T-cell (primary cell): ENCODE measurements around the gene ZSWIM4. TPM values are rescaled to one million over a fixed set of nuclear protein-coding genes. Genes with fewer than 3 reads are reported as not detected.
A peak's percentile ranks its signal among the peaks of the same experiment; 100 is the strongest.

Experiments
- ATAC-seq, 4 experiments: fragments of 200-7000 bp in 3 of 4; fragments of 150-1000 bp in 1 of 4; cut with Tn5 transposase; replicated peaks in 1 of 4; 1 replicate in 3 of 4; 2 replicates in 1 of 4; pipeline ENCODE4 v1.10.0; 2021; ENCODE audit warnings: moderate library complexity in 3 of 4, mild to moderate bottlenecking in 2 of 4, moderate number of reproducible peaks in 1 of 4
- CTCF ChIA-PET, 2 donors: fragments of 300-600 bp; sonication (Branson Sonifier 250); formaldehyde crosslinking; loops; one replicate each; lab custom pipeline; 2022; ENCODE audit warnings: antibody characterized with exemption in 2 of 2; lab: Charles Lee
- POLR2A ChIA-PET, 2 donors: fragments of 300-600 bp; sonication (Branson Sonifier 250); formaldehyde crosslinking; loops; one replicate each; lab custom pipeline; 2022; ENCODE audit warnings: antibody characterized with exemption in 2 of 2; lab: Charles Lee
- DNase-seq, 35 experiments: peaks; one replicate each; pipeline versions ENCODE4 v3.0.0 to v3.0.0-alpha.2; 2013 to 2023
- H3K27ac ChIP-seq: one replicate; pipeline ENCODE4 v1.5.1; 2013; ENCODE audit warnings: low read length
- H3K27me3 ChIP-seq, 2 experiments: replicated peaks in 1 of 2; 1 replicate in 1 of 2; 2 replicates in 1 of 2; pipeline versions ENCODE4 v1.6.1 to v1.7.0; 2013; ENCODE audit warnings: low read length in 1 of 2, mixed read lengths in 1 of 2; ENCODE audit not compliant: control insufficient read depth in 2 of 2, insufficient read depth in 2 of 2; ENCODE audit errors: extremely low read depth in 1 of 2
- H3K36me3 ChIP-seq, 2 donors: 1 replicate in 1 of 2; 2 replicates in 1 of 2; pipeline versions ENCODE4 v1.6.1 to v1.7.0; 2013; ENCODE audit warnings: low read length in 1 of 2; ENCODE audit not compliant: control insufficient read depth in 2 of 2, insufficient read depth in 1 of 2; ENCODE audit errors: extremely low read depth in 1 of 2
- H3K4me1 ChIP-seq, 2 experiments: 1 replicate in 1 of 2; 2 replicates in 1 of 2; pipeline versions ENCODE4 v1.6.1 to v1.7.0; 2013; ENCODE audit warnings: low read length in 2 of 2, mixed read lengths in 1 of 2; ENCODE audit not compliant: insufficient read depth in 2 of 2, control insufficient read depth in 1 of 2; ENCODE audit errors: extremely low read depth in 1 of 2
- H3K4me3 ChIP-seq, 2 donors: 1 replicate in 1 of 2; 2 replicates in 1 of 2; pipeline versions ENCODE4 v1.5.1 to v1.7.0; 2013; ENCODE audit warnings: mild to moderate bottlenecking in 2 of 2, low read length in 1 of 2, moderate library complexity in 1 of 2; ENCODE audit not compliant: control insufficient read depth in 1 of 2; ENCODE audit errors: extremely low read depth in 1 of 2
- H3K9me3 ChIP-seq: 2 replicates; pipeline ENCODE4 v1.7.0; 2013
- H3K27ac Mint-ChIP-seq, 2 donors: one replicate each; pipeline ENCODE4 v1.8.0; 2020 to 2021; ENCODE audit warnings: mild to moderate bottlenecking in 2 of 2, mixed read lengths in 2 of 2
- H3K27me3 Mint-ChIP-seq, 2 donors: one replicate each; pipeline ENCODE4 v1.8.0; 2021 to 2022; ENCODE audit warnings: mixed read lengths in 2 of 2
- H3K36me3 Mint-ChIP-seq: one replicate; pipeline ENCODE4 v1.8.0; 2021; ENCODE audit warnings: mixed read lengths
- H3K4me1 Mint-ChIP-seq, 3 donors: one replicate each; pipeline ENCODE4 v1.8.0; 2020 to 2022; ENCODE audit warnings: mixed read lengths in 3 of 3, mild to moderate bottlenecking in 1 of 3
- H3K4me3 Mint-ChIP-seq, 3 donors: one replicate each; pipeline ENCODE4 v1.8.0; 2020 to 2022; ENCODE audit warnings: mild to moderate bottlenecking in 3 of 3, mixed read lengths in 3 of 3, moderate library complexity in 3 of 3
- H3K9me3 Mint-ChIP-seq, 3 donors: one replicate each; pipeline ENCODE4 v1.8.0; 2020 to 2022; ENCODE audit warnings: mixed read lengths in 3 of 3
- WGBS: methylation state at CpG from one replicate; pipeline ENCODE4 v1.1.5; 2013; ENCODE audit warnings: missing lambda C conversion rate; ENCODE audit not compliant: insufficient coverage; 5-methylcytosine and 5-hydroxymethylcytosine counted together
- total RNA-seq, 35 experiments: library from RNA in 6 of 35; stranded (reverse) in 6 of 35; fragments of 120-200 nt in 1 of 35; gene quantifications; one replicate each; pipeline versions ENCODE4 v1.2.1 to v1.2.4 and lab custom pipeline; 2013 to 2026

Gene ZSWIM4
- total RNA-seq, 5 donors from 2014 or later (not counting 1 experiment from before 2014, with no cell fraction given): 5.4 to 9.8 (median 9.0) TPM

DNA sequence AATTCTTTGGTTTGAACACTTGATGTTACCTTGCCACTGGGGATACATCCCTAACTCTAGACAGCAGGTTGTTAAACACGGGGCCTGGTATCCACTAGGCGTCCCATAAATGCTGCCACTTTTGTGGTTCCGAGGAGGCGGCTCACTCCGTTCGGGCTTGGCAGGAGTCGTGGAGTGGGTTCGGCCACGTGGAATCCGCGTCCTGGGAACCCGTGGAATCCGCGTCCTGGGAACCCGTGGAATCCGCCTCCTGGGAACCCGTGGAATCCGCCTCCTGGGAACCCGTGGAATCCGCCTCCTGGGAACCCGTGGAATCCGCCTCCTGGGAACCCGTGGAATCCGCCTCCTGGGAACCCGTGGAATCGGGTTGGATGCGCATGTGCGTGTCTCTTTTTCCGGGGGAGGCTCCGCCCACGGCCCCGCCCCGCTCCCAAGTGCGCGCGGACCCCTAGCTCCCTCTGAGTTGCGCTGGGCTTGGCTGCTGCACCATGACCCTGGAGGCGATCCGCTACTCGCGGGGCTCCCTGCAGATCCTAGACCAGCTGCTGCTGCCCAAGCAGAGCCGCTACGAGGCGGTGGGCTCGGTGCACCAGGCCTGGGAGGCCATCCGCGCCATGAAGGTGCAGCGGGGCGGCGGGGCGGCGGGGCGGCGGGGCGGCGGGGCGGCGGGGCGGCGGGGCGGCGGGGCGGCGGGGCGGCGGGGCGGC, 31.0 kb upstream of the ZSWIM4 start, which contains the start of gene MRI1:
Gene MRI1, plus strand, starts transcription at position 422 of the 707 bp plus-strand sequence. Its CDS starts 67 bp downstream, at position 489.
- Mint-ChIP-seq H3K4me3 (peak within 1 kb of the TSS; percentile 83 to 93 (median 84)), H3K9me3 (no peaks in the 10 kb centered on the region), H3K36me3 (peaks cover 9% of the 10 kb centered on the region), H3K27me3 (no peaks in the 10 kb centered on the region), H3K4me1 (peaks cover 16 to 22% (median 19%) of the 10 kb centered on the region in 3 donors), H3K27ac (peak within 1 kb of the TSS; percentile 85 to 92)
- ATAC-seq: peak; percentile 84 to 88 (median 86)
- 19% methylated on average over 42 of the region's 67 CpGs for WGBS
- Histone ChIP-seq H3K4me3 (peak within 1 kb of the TSS; percentile 71), H3K27ac (peak within 1 kb of the TSS; percentile 48), H3K27me3 (no peaks in the 10 kb centered on the region), H3K36me3 (peaks cover 15 to 33% of the 10 kb centered on the region in 2 donors), H3K4me1 (peaks cover 0 to 26% of the 10 kb centered on the region in 2 experiments), H3K9me3 (no peaks in the 10 kb centered on the region)
- ChIA-PET CTCF (no interaction called here), POLR2A (interaction anchor here in 1 of 2 donors (0.5 to 0.6 kb wide), 2 partner anchors 77 to 331 kb away, joined by 5 to 9 read pairs; no protein-coding TSS in a partner anchor)
- peak in 30 of 35 experiments; percentile 15 to 77 (median 43) for DNase-seq

DNA sequence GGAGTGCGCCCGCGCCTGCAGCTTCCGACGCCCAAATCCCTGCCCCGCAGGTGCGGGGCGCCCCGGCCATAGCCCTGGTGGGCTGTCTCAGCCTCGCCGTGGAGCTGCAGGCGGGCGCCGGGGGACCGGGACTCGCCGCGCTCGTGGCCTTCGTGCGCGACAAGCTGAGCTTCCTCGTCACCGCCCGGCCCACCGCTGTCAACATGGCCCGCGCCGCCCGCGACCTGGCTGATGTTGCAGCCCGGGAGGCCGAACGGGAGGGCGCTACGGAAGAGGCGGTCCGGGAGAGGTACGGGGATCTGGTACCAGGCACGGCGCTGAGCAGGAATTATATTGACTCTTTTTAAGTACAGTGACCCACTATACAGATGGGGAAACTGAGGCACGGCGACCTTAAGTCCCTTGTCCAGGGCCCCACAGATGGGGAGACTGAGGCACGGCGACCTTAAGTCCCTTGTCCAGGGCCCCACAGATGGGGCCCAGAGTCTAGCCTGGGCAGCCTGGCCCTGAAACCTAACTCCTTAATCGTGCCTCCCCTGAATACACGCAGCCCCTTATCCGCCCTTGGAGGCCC, 30.3 kb upstream of the ZSWIM4 start:
- peak overlapping the region; percentile 83 to 93 (median 84) for H3K4me3 Mint-ChIP-seq
- WGBS: 7% methylated on average over 47 of the region's 48 CpGs
- Histone ChIP-seq H3K36me3 (peaks cover 19 to 35% of the 10 kb centered on the region in 2 donors), H3K27ac (peak overlapping the region; percentile 29), H3K27me3 (no peaks in the 10 kb centered on the region), H3K4me1 (peaks cover 0 to 26% of the 10 kb centered on the region in 2 experiments), H3K4me3 (peak overlapping the region; percentile 54 to 71), H3K9me3 (no peaks in the 10 kb centered on the region)
- peaks cover 9% of the 10 kb centered on the region for H3K36me3 Mint-ChIP-seq
- peak overlapping the region; percentile 84 to 85 for H3K27ac Mint-ChIP-seq
- peaks cover 16 to 22% (median 19%) of the 10 kb centered on the region in 3 donors for H3K4me1 Mint-ChIP-seq
- CTCF ChIA-PET: no interaction called here
- no peaks in the 10 kb centered on the region for H3K9me3 Mint-ChIP-seq
- DNase-seq (peak in 23 of 35 experiments; percentile 19 to 60 (median 35)), ATAC-seq (peak; percentile 69 to 77 (median 74))
- no peaks in the 10 kb centered on the region for H3K27me3 Mint-ChIP-seq
- POLR2A ChIA-PET: interaction anchor here (0.5 to 0.7 kb wide), 3 partner anchors 9 to 331 kb away, joined by 3 to 9 read pairs (median 5); partner anchors contain the start of gene C19orf53 (in 1 of the 2)

DNA sequence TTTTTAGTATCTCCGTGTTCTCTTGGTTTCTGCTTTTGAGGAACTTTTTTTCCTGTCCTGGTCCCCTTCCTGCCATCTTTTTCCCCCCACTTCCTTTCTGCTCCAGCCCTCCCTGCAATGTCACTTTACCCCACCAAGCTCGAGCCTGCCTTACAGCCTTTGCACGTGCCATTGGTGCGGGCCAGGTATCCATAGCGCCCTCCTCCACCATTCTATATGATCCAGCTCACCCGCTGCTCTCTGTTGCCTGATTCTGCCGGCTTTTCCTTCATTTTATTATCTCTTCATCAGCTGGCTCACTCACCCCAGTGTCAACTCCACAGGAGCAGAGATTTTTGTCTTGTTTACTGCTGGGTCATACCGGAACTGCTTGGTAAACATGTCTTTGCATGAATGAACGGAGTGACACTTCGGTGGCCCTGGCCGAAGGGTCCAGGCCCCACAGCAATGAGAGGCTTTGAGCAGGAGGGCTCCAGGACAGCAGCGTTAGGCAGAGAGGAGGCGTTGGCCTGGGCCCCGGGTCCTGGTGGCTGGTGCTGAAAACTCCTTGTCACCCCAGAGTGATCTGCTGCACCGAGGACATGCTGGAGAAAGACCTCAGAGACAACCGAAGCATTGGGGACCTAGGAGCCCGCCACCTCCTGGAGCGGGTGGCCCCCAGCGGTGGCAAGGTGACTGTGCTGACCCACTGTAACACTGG, 29.7 kb upstream of the ZSWIM4 start:
- peaks cover 16 to 22% (median 19%) of the 10 kb centered on the region in 3 donors for H3K4me1 Mint-ChIP-seq
- peaks cover 9% of the 10 kb centered on the region for H3K36me3 Mint-ChIP-seq
- Histone ChIP-seq H3K4me3 (peak overlapping the region; percentile 54 to 71), H3K27ac (peak overlapping the region; percentile 29), H3K27me3 (no peaks in the 10 kb centered on the region), H3K4me1 (peaks cover 0 to 26% of the 10 kb centered on the region in 2 experiments), H3K36me3 (peaks cover 19 to 33% of the 10 kb centered on the region in 2 donors), H3K9me3 (no peaks in the 10 kb centered on the region)
- no peaks in the 10 kb centered on the region for H3K9me3 Mint-ChIP-seq
- ChIA-PET CTCF (no interaction called here), POLR2A (interaction anchor here in 1 of 2 donors (0.7 kb wide), 1 partner anchor 9 kb away, joined by 3 read pairs; the partner anchor contains the start of gene C19orf53)
- ATAC-seq: no peak
- no peaks in the 10 kb centered on the region for H3K27me3 Mint-ChIP-seq
- no peak for DNase-seq
- WGBS: 81% methylated on average over 16 of the region's 19 CpGs
- H3K27ac Mint-ChIP-seq: peak overlapping the region; percentile 84 to 85
- peak overlapping the region; percentile 83 to 93 (median 84) for H3K4me3 Mint-ChIP-seq

DNA sequence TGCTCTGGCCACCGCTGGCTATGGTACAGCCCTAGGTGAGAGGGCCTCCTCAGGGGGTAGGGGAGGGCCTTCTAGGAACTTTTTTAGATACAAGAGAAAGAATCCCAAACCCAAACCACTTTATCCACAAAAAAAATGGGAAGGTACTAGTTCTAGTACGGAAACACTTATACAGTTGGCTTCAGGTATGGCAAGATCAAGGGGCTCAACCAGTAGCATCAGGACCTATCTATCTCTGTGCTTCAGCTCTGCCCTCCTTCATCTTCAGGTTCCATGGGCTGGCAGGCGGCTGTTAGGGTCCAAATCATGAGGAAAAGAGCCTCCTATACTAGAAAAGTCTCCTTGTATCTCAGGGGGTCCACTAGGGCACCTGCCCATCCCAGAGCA, 29.2 kb upstream of the ZSWIM4 start:
- no peaks in the 10 kb centered on the region for H3K27me3 Mint-ChIP-seq
- ChIA-PET POLR2A (no interaction called here), CTCF (no interaction called here)
- Histone ChIP-seq H3K36me3 (peaks cover 19 to 35% of the 10 kb centered on the region in 2 donors), H3K27me3 (no peaks in the 10 kb centered on the region), H3K4me3 (no peak overlapping the region), H3K4me1 (peaks cover 0 to 26% of the 10 kb centered on the region in 2 experiments), H3K9me3 (no peaks in the 10 kb centered on the region), H3K27ac (no peak overlapping the region)
- WGBS: no CpG with 5 or more reads among the region's 3 CpGs
- peak overlapping the region; percentile 84 to 85 for H3K27ac Mint-ChIP-seq
- peaks cover 16 to 22% (median 19%) of the 10 kb centered on the region in 3 donors for H3K4me1 Mint-ChIP-seq
- peaks cover 9% of the 10 kb centered on the region for H3K36me3 Mint-ChIP-seq
- ATAC-seq (no peak), DNase-seq (no peak)
- peak overlapping the region; percentile 83 to 93 (median 84) for H3K4me3 Mint-ChIP-seq
- no peaks in the 10 kb centered on the region for H3K9me3 Mint-ChIP-seq

DNA sequence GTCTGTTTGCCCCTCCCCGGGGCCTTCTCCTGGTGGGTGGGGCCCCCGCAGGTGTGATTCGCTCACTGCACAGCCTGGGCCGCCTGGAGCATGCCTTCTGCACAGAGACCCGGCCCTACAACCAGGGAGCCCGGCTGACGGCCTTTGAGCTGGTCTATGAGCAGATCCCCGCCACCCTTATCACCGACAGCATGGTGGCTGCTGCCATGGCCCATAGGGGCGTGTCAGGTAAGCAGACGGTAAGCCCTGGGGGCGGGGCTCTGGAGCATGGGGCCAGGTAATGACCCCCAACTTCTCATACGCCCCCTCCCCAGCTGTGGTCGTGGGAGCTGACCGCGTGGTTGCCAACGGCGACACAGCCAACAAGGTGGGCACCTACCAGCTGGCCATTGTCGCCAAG, 26.7 kb upstream of the ZSWIM4 start:
- no peak for DNase-seq
- H3K27ac Mint-ChIP-seq: no peak overlapping the region
- no peak for ATAC-seq
- no peak overlapping the region for H3K27ac ChIP-seq
- H3K4me1 ChIP-seq: peaks cover 0 to 21% of the 10 kb centered on the region in 2 experiments
- no peaks in the 10 kb centered on the region for H3K9me3 Mint-ChIP-seq
- 93% methylated on average over 18 of the region's 19 CpGs for WGBS
- H3K4me3 ChIP-seq: no peak overlapping the region
- peaks cover 16 to 24% of the 10 kb centered on the region in 2 donors for H3K36me3 ChIP-seq
- no peaks in the 10 kb centered on the region for H3K27me3 Mint-ChIP-seq
- ChIA-PET CTCF (no interaction called here), POLR2A (interaction anchor here in 1 of 2 donors (0.6 kb wide), 2 partner anchors 24 to 59 kb away, joined by 3 to 4 read pairs; no protein-coding TSS in a partner anchor)
- no peaks in the 10 kb centered on the region for H3K27me3 ChIP-seq
- no peaks in the 10 kb centered on the region for H3K9me3 ChIP-seq
- peaks cover 9% of the 10 kb centered on the region for H3K36me3 Mint-ChIP-seq
- H3K4me3 Mint-ChIP-seq: no peak overlapping the region
- peaks cover 16 to 17% (median 17%) of the 10 kb centered on the region in 3 donors for H3K4me1 Mint-ChIP-seq
